ENCODE data around the gene TTC21A.

DNA sequence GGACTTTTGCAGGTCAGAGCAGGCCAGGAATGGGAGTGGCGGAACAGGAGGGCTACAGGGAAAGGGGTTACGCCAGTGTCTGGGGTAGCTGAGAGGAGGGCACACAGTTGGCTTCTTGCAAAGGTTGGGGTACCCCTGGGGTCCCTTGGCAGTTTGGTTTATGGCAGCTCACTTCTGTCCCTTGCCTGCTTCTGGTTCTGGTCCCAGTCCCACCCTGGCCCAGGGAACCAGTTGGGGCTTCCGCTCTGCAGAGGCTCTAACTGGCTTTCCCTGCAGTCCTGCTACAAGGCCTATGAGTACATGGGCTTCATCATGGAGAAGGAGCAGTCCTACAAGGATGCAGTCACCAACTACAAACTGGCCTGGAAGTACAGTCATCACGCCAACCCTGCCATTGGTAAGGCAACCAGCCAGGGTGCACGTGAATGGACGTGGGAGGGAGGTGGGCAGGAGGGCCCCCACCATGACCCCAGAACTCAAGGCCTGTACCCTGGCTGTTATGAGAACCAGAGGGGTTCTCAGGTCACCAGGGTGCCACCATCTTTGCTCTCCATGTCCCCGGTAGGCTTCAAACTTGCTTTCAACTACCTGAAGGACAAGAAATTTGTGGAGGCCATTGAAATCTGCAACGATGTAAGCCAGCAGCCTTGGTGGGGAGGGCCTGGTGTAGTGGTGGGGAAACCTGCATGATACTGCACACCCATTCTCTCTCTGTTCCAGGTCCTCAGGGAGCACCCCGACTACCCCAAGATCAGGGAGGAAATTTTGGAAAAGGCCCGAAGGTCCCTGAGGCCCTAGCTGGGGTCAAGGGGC lies 30.7 kb downstream of the TTC21A start:
- no peak for TF ChIP-seq KLF7 (tag by site-specific recombination; IDR thresholded peaks at IDR 0.05; ENCODE audit: borderline replicate concordance)
- TF ChIP-seq, protein P1, sequence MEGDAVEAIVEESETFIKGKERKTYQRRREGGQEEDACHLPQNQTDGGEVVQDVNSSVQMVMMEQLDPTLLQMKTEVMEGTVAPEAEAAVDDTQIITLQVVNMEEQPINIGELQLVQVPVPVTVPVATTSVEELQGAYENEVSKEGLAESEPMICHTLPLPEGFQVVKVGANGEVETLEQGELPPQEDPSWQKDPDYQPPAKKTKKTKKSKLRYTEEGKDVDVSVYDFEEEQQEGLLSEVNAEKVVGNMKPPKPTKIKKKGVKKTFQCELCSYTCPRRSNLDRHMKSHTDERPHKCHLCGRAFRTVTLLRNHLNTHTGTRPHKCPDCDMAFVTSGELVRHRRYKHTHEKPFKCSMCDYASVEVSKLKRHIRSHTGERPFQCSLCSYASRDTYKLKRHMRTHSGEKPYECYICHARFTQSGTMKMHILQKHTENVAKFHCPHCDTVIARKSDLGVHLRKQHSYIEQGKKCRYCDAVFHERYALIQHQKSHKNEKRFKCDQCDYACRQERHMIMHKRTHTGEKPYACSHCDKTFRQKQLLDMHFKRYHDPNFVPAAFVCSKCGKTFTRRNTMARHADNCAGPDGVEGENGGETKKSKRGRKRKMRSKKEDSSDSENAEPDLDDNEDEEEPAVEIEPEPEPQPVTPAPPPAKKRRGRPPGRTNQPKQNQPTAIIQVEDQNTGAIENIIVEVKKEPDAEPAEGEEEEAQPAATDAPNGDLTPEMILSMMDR (tag by site-specific recombination; IDR thresholded peaks at IDR 0.05): no peak
- TF ChIP-seq, protein P2, sequence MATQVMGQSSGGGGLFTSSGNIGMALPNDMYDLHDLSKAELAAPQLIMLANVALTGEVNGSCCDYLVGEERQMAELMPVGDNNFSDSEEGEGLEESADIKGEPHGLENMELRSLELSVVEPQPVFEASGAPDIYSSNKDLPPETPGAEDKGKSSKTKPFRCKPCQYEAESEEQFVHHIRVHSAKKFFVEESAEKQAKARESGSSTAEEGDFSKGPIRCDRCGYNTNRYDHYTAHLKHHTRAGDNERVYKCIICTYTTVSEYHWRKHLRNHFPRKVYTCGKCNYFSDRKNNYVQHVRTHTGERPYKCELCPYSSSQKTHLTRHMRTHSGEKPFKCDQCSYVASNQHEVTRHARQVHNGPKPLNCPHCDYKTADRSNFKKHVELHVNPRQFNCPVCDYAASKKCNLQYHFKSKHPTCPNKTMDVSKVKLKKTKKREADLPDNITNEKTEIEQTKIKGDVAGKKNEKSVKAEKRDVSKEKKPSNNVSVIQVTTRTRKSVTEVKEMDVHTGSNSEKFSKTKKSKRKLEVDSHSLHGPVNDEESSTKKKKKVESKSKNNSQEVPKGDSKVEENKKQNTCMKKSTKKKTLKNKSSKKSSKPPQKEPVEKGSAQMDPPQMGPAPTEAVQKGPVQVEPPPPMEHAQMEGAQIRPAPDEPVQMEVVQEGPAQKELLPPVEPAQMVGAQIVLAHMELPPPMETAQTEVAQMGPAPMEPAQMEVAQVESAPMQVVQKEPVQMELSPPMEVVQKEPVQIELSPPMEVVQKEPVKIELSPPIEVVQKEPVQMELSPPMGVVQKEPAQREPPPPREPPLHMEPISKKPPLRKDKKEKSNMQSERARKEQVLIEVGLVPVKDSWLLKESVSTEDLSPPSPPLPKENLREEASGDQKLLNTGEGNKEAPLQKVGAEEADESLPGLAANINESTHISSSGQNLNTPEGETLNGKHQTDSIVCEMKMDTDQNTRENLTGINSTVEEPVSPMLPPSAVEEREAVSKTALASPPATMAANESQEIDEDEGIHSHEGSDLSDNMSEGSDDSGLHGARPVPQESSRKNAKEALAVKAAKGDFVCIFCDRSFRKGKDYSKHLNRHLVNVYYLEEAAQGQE (tag by site-specific recombination; IDR thresholded peaks at IDR 0.05): no peak
- TF ChIP-seq, protein P3, sequence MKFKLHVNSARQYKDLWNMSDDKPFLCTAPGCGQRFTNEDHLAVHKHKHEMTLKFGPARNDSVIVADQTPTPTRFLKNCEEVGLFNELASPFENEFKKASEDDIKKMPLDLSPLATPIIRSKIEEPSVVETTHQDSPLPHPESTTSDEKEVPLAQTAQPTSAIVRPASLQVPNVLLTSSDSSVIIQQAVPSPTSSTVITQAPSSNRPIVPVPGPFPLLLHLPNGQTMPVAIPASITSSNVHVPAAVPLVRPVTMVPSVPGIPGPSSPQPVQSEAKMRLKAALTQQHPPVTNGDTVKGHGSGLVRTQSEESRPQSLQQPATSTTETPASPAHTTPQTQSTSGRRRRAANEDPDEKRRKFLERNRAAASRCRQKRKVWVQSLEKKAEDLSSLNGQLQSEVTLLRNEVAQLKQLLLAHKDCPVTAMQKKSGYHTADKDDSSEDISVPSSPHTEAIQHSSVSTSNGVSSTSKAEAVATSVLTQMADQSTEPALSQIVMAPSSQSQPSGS (tag by site-specific recombination; IDR thresholded peaks at IDR 0.05; ENCODE audit: low read depth): no peak
- no peak for TF ChIP-seq ZBTB8A (tag by site-specific recombination; IDR thresholded peaks at IDR 0.05)
- no peak for TF ChIP-seq ZNF211 (tag by site-specific recombination; IDR thresholded peaks at IDR 0.05; ENCODE audit: low read depth)
- no peak for TF ChIP-seq ZNF16 (tag by site-specific recombination; IDR thresholded peaks at IDR 0.05; ENCODE audit: low read depth)
- no peak for TF ChIP-seq GLIS2 (tag by site-specific recombination; IDR thresholded peaks at IDR 0.05)
- TF ChIP-seq PRDM1 (tag by site-specific recombination; IDR thresholded peaks at IDR 0.05): no peak
- no peak for TF ChIP-seq ZNF423 (tag by site-specific recombination; IDR thresholded peaks at IDR 0.05)
- TF ChIP-seq, protein P4, sequence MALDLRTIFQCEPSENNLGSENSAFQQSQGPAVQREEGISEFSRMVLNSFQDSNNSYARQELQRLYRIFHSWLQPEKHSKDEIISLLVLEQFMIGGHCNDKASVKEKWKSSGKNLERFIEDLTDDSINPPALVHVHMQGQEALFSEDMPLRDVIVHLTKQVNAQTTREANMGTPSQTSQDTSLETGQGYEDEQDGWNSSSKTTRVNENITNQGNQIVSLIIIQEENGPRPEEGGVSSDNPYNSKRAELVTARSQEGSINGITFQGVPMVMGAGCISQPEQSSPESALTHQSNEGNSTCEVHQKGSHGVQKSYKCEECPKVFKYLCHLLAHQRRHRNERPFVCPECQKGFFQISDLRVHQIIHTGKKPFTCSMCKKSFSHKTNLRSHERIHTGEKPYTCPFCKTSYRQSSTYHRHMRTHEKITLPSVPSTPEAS (tag by site-specific recombination; IDR thresholded peaks at IDR 0.05): no peak
- no peak for TF ChIP-seq YY1 (tag by site-specific recombination; IDR thresholded peaks at IDR 0.05)
- TF ChIP-seq GLI2 (tag by site-specific recombination; IDR thresholded peaks at IDR 0.05; ENCODE audit: borderline replicate concordance, low read depth): no peak
